CD8-positive, alpha-beta memory T cell (primary cell): ENCODE results near the gene HERC2. TPM values are rescaled to one million over a fixed set of nuclear protein-coding genes. Genes with fewer than 3 reads are reported as not detected.

ENCODE experiments used
- CTCF ChIA-PET: fragments of 350-600 bp; sonication (Branson Sonifier 250); formaldehyde crosslinking; loops from one replicate; lab custom pipeline; 2021; ENCODE audit warnings: antibody characterized with exemption; lab: Charles Lee
- POLR2A ChIA-PET: fragments of 350-600 bp; sonication (Branson Sonifier 250); formaldehyde crosslinking; loops from one replicate; lab custom pipeline; 2021; ENCODE audit warnings: antibody characterized with exemption; lab: Charles Lee
- DNase-seq, 5 donors: peaks; one replicate each; pipeline versions ENCODE4 v3.0.0 to v3.0.0-alpha.2; 2020 to 2022; ENCODE audit warnings: mixed read lengths in 1 of 5
- H3K27ac ChIP-seq: one replicate; pipeline ENCODE4 v1.7.0; 2013; ENCODE audit warnings: low read depth, mild to moderate bottlenecking, low read length, moderate library complexity
- H3K27me3 ChIP-seq: 2 replicates; pipeline ENCODE4 v1.7.0; 2013; ENCODE audit warnings: low read length, mild to moderate bottlenecking; ENCODE audit not compliant: insufficient read depth, poor library complexity, severe bottlenecking
- H3K36me3 ChIP-seq: 2 replicates; pipeline ENCODE4 v1.7.0; 2013; ENCODE audit warnings: mild to moderate bottlenecking, low read length, moderate library complexity; ENCODE audit not compliant: insufficient read depth
- H3K4me1 ChIP-seq: 2 replicates; pipeline ENCODE4 v1.7.0; 2013; ENCODE audit warnings: mild to moderate bottlenecking, low read length, moderate library complexity; ENCODE audit not compliant: insufficient read depth
- H3K4me3 ChIP-seq: 2 replicates; pipeline ENCODE4 v1.7.0; 2013; ENCODE audit warnings: mild to moderate bottlenecking, low read length
- H3K9me3 ChIP-seq: 2 replicates; pipeline ENCODE4 v1.7.0; 2013; ENCODE audit warnings: mild to moderate bottlenecking, low read length
- H3K27ac Mint-ChIP-seq, 8 donors: one replicate each; pipeline ENCODE4 v1.8.0; 2020 to 2021; ENCODE audit warnings: mixed read lengths in 8 of 8, mild to moderate bottlenecking in 6 of 8, inconsistent platforms in 3 of 8, moderate library complexity in 3 of 8
- H3K27me3 Mint-ChIP-seq, 2 donors: one replicate each; pipeline ENCODE4 v1.8.0; 2020 to 2021; ENCODE audit warnings: mixed read lengths in 2 of 2, mild to moderate bottlenecking in 1 of 2, moderate library complexity in 1 of 2
- H3K36me3 Mint-ChIP-seq, 3 donors: one replicate each; pipeline ENCODE4 v1.8.0; 2020 to 2021; ENCODE audit warnings: mixed read lengths in 3 of 3, inconsistent platforms in 1 of 3, mild to moderate bottlenecking in 1 of 3
- H3K4me1 Mint-ChIP-seq, 3 donors: one replicate each; pipeline ENCODE4 v1.8.0; 2020 to 2021; ENCODE audit warnings: mixed read lengths in 3 of 3, inconsistent platforms in 1 of 3, mild to moderate bottlenecking in 1 of 3
- H3K4me3 Mint-ChIP-seq, 7 donors: one replicate each; pipeline ENCODE4 v1.8.0; 2020 to 2021; ENCODE audit warnings: mixed read lengths in 7 of 7, mild to moderate bottlenecking in 6 of 7, moderate library complexity in 4 of 7, inconsistent platforms in 2 of 7
- H3K9me3 Mint-ChIP-seq, 5 donors: one replicate each; pipeline ENCODE4 v1.8.0; 2020 to 2022; ENCODE audit warnings: mixed read lengths in 5 of 5, mild to moderate bottlenecking in 3 of 5, moderate library complexity in 2 of 5, inconsistent platforms in 1 of 5
- polyA plus RNA-seq: library from polyadenylated mRNA; unstranded; fragments of 300-500 nt; fragmentation: Illumina TruSeq; gene quantifications from one replicate; pipeline ENCODE4 v1.2.3, GENCODE V29; 2021
- total RNA-seq, 2 experiments: library from RNA; stranded (reverse); gene quantifications; one replicate each; pipeline ENCODE4 v1.2.3, GENCODE V29; 2021

Gene HERC2
- total and polyA plus RNA-seq, 3 experiments from 2014 or later, result 10.1 to 37.3 (median 31.0) TPM

- CTCF ChIA-PET, result no interaction called here
These were observed 243.7 kb downstream of the HERC2 start for GRCh38 chr15:28078191-28078719.

GRCh38 chr15:28075573-28075972 is 246.4 kb downstream of the HERC2 start:
- H3K4me1 Mint-ChIP-seq, result no peaks in the 10 kb centered on the region
- Histone ChIP-seq H3K9me3 (no peaks in the 10 kb centered on the region), H3K27ac (no peak overlapping the region), H3K36me3 (no peaks in the 10 kb centered on the region), H3K27me3 (no peaks in the 10 kb centered on the region), H3K4me1 (no peaks in the 10 kb centered on the region), H3K4me3 (no peak overlapping the region)
- no peak overlapping the region for H3K4me3 Mint-ChIP-seq
- no peak overlapping the region for H3K27ac Mint-ChIP-seq
- H3K9me3 Mint-ChIP-seq, result no peaks in the 10 kb centered on the region
- ChIA-PET POLR2A (no interaction called here), CTCF (no interaction called here)
- peaks cover 11 to 21% of the 10 kb centered on the region in 2 donors for H3K27me3 Mint-ChIP-seq
- no peaks in the 10 kb centered on the region for H3K36me3 Mint-ChIP-seq
- no peak for DNase-seq

More at GRCh38 chr15:28078191-28078719, 243.7 kb downstream of the HERC2 start:
- Histone ChIP-seq H3K4me3 (no peak overlapping the region), H3K27me3 (no peaks in the 10 kb centered on the region), H3K4me1 (no peaks in the 10 kb centered on the region), H3K27ac (no peak overlapping the region), H3K36me3 (no peaks in the 10 kb centered on the region), H3K9me3 (no peaks in the 10 kb centered on the region)
- peaks cover 9 to 10% of the 10 kb centered on the region in 2 donors for H3K27me3 Mint-ChIP-seq
- no peaks in the 10 kb centered on the region for H3K36me3 Mint-ChIP-seq
- POLR2A ChIA-PET, result no interaction called here
- H3K9me3 Mint-ChIP-seq, result no peaks in the 10 kb centered on the region
- no peak overlapping the region for H3K4me3 Mint-ChIP-seq
- DNase-seq, result no peak
- no peak overlapping the region for H3K27ac Mint-ChIP-seq
- H3K4me1 Mint-ChIP-seq, result no peaks in the 10 kb centered on the region

- H3K4me1 ChIP-seq, result no peaks in the 10 kb centered on the region
- DNase-seq, result no peak
- Mint-ChIP-seq H3K27me3 (peaks cover 9 to 47% of the 10 kb centered on the region in 2 donors), H3K9me3 (peaks cover 4 to 6% (median 6%) of the 10 kb centered on the region in 5 donors), H3K4me1 (no peaks in the 10 kb centered on the region), H3K36me3 (no peaks in the 10 kb centered on the region), H3K27ac (no peak overlapping the region), H3K4me3 (no peak overlapping the region)
- H3K4me3 ChIP-seq, result no peak overlapping the region
- no peaks in the 10 kb centered on the region for H3K36me3 ChIP-seq
- H3K27ac ChIP-seq, result no peak overlapping the region
- CTCF ChIA-PET, result no interaction called here
- H3K27me3 ChIP-seq, result no peaks in the 10 kb centered on the region
- POLR2A ChIA-PET, result no interaction called here
- no peaks in the 10 kb centered on the region for H3K9me3 ChIP-seq
These were observed 253.0 kb downstream of the HERC2 start for GRCh38 chr15:28068930-28069329.

DNA sequence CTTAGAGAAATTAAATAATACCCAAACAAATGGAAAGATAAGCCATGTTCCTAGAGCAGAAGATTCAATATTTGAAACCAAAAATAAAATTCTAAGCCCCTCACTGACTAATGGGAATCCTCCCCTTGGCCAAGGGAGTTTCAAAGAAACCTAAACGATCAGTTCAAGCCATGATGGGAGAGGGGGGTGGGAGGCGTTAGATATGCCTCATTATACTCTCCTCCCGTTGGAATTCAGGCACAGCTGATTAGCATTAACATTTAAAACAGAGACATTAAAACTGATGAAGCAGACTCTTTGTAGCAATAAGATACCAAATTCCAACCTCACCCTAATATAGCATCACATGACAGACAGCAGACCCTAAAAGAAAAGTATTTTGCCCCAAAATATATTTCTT is 255.7 kb downstream of the HERC2 start:
- Histone ChIP-seq H3K9me3 (no peaks in the 10 kb centered on the region), H3K36me3 (no peaks in the 10 kb centered on the region)

More for the DNA sequence above, 255.7 kb downstream of the HERC2 start:
- Histone ChIP-seq H3K4me1 (no peaks in the 10 kb centered on the region), H3K4me3 (no peak overlapping the region), H3K27ac (no peak overlapping the region), H3K27me3 (no peaks in the 10 kb centered on the region)
- Mint-ChIP-seq H3K9me3 (peaks cover 6 to 17% (median 6%) of the 10 kb centered on the region in 5 donors), H3K27ac (no peak overlapping the region), H3K4me1 (no peaks in the 10 kb centered on the region), H3K36me3 (no peaks in the 10 kb centered on the region), H3K4me3 (no peak overlapping the region), H3K27me3 (peaks cover 8 to 37% of the 10 kb centered on the region in 2 donors)
- ChIA-PET POLR2A (no interaction called here), CTCF (no interaction called here)
- DNase-seq, result no peak

Other genes with a start within 250 kb of the HERC2 start
- not detected for gene OCA2, start 222.9 kb downstream of the HERC2 start, total RNA-seq
- not detected for gene OCA2, start 222.9 kb downstream of the HERC2 start, polyA plus RNA-seq
- not detected for gene GOLGA6L24, start 35.9 kb upstream of the HERC2 start, total RNA-seq
- gene GOLGA6L24, start 35.9 kb upstream of the HERC2 start, polyA plus RNA-seq, result not detected
- gene GOLGA8F, start 56.5 kb upstream of the HERC2 start, total RNA-seq, result not detected
- not detected for gene GOLGA8F, start 56.5 kb upstream of the HERC2 start, polyA plus RNA-seq
- not detected for gene GOLGA8G, start 210.8 kb upstream of the HERC2 start, total RNA-seq
- not detected for gene GOLGA8G, start 210.8 kb upstream of the HERC2 start, polyA plus RNA-seq
- gene GOLGA6L25, start 231.4 kb upstream of the HERC2 start, total RNA-seq, result not detected
- gene GOLGA6L25, start 231.4 kb upstream of the HERC2 start, polyA plus RNA-seq, result not detected